Measurements from ENCODE around the gene PTGR1. TPM values are rescaled to one million over a fixed set of nuclear protein-coding genes. Genes with fewer than 3 reads are reported as not detected.

Gene PTGR1
- total and polyA plus RNA-seq, 2 of the 8 experiments (the other 6 are each of a cell fraction or from before 2014, with no cell fraction given), result 16.9 to 28.5 TPM

GRCh38 chr9:111529787-111530186 lies 69.7 kb downstream of the PTGR1 start:
- Histone ChIP-seq H2BK120ac (replicated peaks; ENCODE audit: low read depth, low read length) (no peak overlapping the region), H3K4ac (replicated peaks; ENCODE audit: insufficient read length, low read depth, low read length) (no peak overlapping the region), H3K18ac (ENCODE audit: extremely low read depth, low read length) (peak overlapping the region; percentile 95), H4K8ac (ENCODE audit: extremely low read depth, insufficient read depth, low read length) (no peak overlapping the region), H3K4me3 (ENCODE audit: extremely low read depth in 1 of 4, insufficient read depth in 2 of 4, low read depth in 3 of 4, low read length in 4 of 4) (peak overlapping the region in 3 of 4 experiments; percentile 11 to 37 (median 15); a peak in 4 of 8 replicates), H3K79me2 (ENCODE audit: control insufficient read depth in 1 of 2, insufficient read depth in 2 of 2, low read length in 2 of 2) (peaks cover 0 to 65% of the 10 kb centered on the region in 2 experiments; a peak in 3 of 4 replicates), H3K4me1 (replicated peaks in 1 of 4; ENCODE audit: control insufficient read depth in 3 of 4, insufficient read depth in 4 of 4, low read length in 3 of 4) (peaks cover 9 to 20% (median 12%) of the 10 kb centered on the region in 4 experiments; a peak in 6 of 7 replicates), H3K56ac (replicated peaks; ENCODE audit: insufficient read length, low read depth, low read length) (no peak overlapping the region), H4K5ac (ENCODE audit: insufficient read length, low read depth, low read length) (no peak overlapping the region), H2AFZ (ENCODE audit: low read length) (no peak overlapping the region), H3K27ac (ENCODE audit: low read depth, low read length) (0 out of 2 replicates have a peak overlapping the region, but pooled peaks have one; percentile 55), H3K36me3 (ENCODE audit: control insufficient read depth in 2 of 4, insufficient read depth in 4 of 4, low read length in 3 of 4) (peaks cover 0 to 52% (median 31%) of the 10 kb centered on the region in 4 experiments; a peak in 7 of 8 replicates), H4K20me1 (replicated peaks in 1 of 2; ENCODE audit: control insufficient read depth in 1 of 2, insufficient read depth in 2 of 2, low read length in 2 of 2) (peaks cover 0 to 3% of the 10 kb centered on the region in 2 experiments), H2BK15ac (ENCODE audit: low read length) (no peak overlapping the region; the same call in 1 of the 2 replicates), H3K9me3 (ENCODE audit: insufficient read depth in 2 of 2, low read depth in 1 of 2, low read length in 1 of 2) (peaks cover 0 to 5% of the 10 kb centered on the region in 2 experiments; a peak in 2 of 4 replicates), H2AK5ac (ENCODE audit: low read depth, low read length) (peak overlapping the region; percentile 92; the same call in 1 of the 2 replicates), H2BK20ac (ENCODE audit: low read length) (peak overlapping the region; percentile 97), H3K23me2 (ENCODE audit: low read depth, low read length) (peaks cover 10% of the 10 kb centered on the region), H3K4me2 (ENCODE audit: insufficient read depth in 1 of 2, low read depth in 2 of 2, low read length in 2 of 2) (peak overlapping the region; percentile 53 to 81; a peak in 3 of 4 replicates), H3K14ac (ENCODE audit: insufficient read length) (no peak overlapping the region), H2BK12ac (ENCODE audit: low read depth, low read length) (peak overlapping the region; percentile 93; the same call in 1 of the 2 replicates), H3K27me3 (replicated peaks in 1 of 4; ENCODE audit: control insufficient read depth in 3 of 4, extremely low read depth in 1 of 4, insufficient read depth in 3 of 4, low read length in 3 of 4) (no peaks in the 10 kb centered on the region), H2BK5ac (ENCODE audit: low read depth, low read length) (peak overlapping the region; percentile 99), H4K91ac (replicated peaks; ENCODE audit: insufficient read length, low read length) (no peak overlapping the region), H3K79me1 (ENCODE audit: low read depth, low read length) (peaks cover 7% of the 10 kb centered on the region), H3K9ac (replicated peaks in 1 of 4; ENCODE audit: extremely low read depth in 1 of 4, low read depth in 3 of 4, low read length in 3 of 4) (no peak overlapping the region), H3K23ac (ENCODE audit: insufficient read length) (no peak overlapping the region)
- POLR2A ChIA-PET (ENCODE audit: partially characterized antibody), result interaction anchor here (0.7 to 7.9 kb wide), 18 partner anchors 9 to 101 kb away, joined by 3 to 64 read pairs (median 5); partner anchors contain the start of genes DNAJC25 and ECPAS
- CTCF ChIA-PET (ENCODE audit: partially characterized antibody), result interaction anchor here (0.8 kb wide), 1 partner anchor 20 kb away, joined by 3 read pairs; no protein-coding TSS in a partner anchor
- WGBS, 2 experiments (ENCODE audit: extremely low coverage in 1 of 2, insufficient coverage in 1 of 2, insufficient read length in 1 of 2, insufficient replicate concordance in 2 of 2, low coverage in 1 of 2, low lambda C conversion rate in 2 of 2, missing lambda C conversion rate in 1 of 2), result 3% methylated on average over 2 of the region's 2 CpGs; no CpG with 5 or more reads in 1 of the 2 experiments
- peak in 1 of 2 experiments; percentile 61 for DNase-seq (ENCODE audit: low read depth in 1 of 2, low spot score in 2 of 2)
- peak; percentile 95 for FAIRE-seq
- TF ChIP-seq POLR2AphosphoS5 (IDR thresholded peaks at IDR 0.05; ENCODE audit: low read depth, low read length) (no peak), JUND (IDR thresholded peaks at IDR 0.05; ENCODE audit: low read length) (no peak), CBX8 (IDR thresholded peaks at IDR 0.05; ENCODE audit: borderline replicate concordance, low read depth, low read length) (no peak), KDM5A (IDR thresholded peaks at IDR 0.05; ENCODE audit: low read length) (no peak), ASH2L (IDR thresholded peaks at IDR 0.05; ENCODE audit: low read length) (peak; percentile 10), CTBP2 (IDR thresholded peaks at IDR 0.05; ENCODE audit: borderline replicate concordance, insufficient read depth, insufficient read length, low read length) (no peak), CBX5 (IDR thresholded peaks at IDR 0.05; ENCODE audit: low read depth, low read length) (no peak), POLR2A (IDR thresholded peaks at IDR 0.05; ENCODE audit: control extremely low read depth in 1 of 2, low read depth in 2 of 2, low read length in 2 of 2) (peak in 1 of 2 experiments; percentile 27; a peak in 1 of 3 replicates)

Measured in H1 (cell line).